GM18867 (cell line): ENCODE results near the gene MCCC2.
A peak's percentile ranks its signal among the peaks of the same experiment; 100 is the strongest.
"Not testable (repeated sequence)": the region's sequence is repeated elsewhere in the genome, so short reads cannot be mapped to it uniquely, and the experiment has no call there.

Experiments
- ATAC-seq: cut with Tn5 transposase; IDR thresholded peaks from one replicate; pipeline ENCODE4 v1.9.1; 2021; ENCODE audit warnings: mild to moderate bottlenecking, moderate library complexity; ENCODE audit not compliant: unreplicated experiment

Gene MCCC2

GRCh38 chr5:71596169-71596568, 9.0 kb downstream of the MCCC2 start:
- ATAC-seq = no peak

- ATAC-seq = no peak
These were observed 9.9 kb downstream of the MCCC2 start for GRCh38 chr5:71597001-71597400.

GRCh38 chr5:71600783-71601182, 13.6 kb downstream of the MCCC2 start:
- no peak for ATAC-seq

- peak; percentile 94 for ATAC-seq
These were observed 14.3 kb downstream of the MCCC2 start for GRCh38 chr5:71601222-71602026.

GRCh38 chr5:71609916-71610315, 22.8 kb downstream of the MCCC2 start:
- ATAC-seq = not testable (repeated sequence)

- ATAC-seq = no peak
These were observed 28.7 kb downstream of the MCCC2 start for GRCh38 chr5:71615809-71616208.

GRCh38 chr5:71620630-71621029, 33.5 kb downstream of the MCCC2 start:
- no peak for ATAC-seq

- no peak for ATAC-seq
These were observed 34.1 kb downstream of the MCCC2 start for GRCh38 chr5:71621268-71621667.

GRCh38 chr5:71621741-71622140, 34.6 kb downstream of the MCCC2 start:
- no peak for ATAC-seq

GRCh38 chr5:71623221-71623794, 36.2 kb downstream of the MCCC2 start:
- no peak for ATAC-seq

GRCh38 chr5:71629950-71630349, 42.8 kb downstream of the MCCC2 start:
- no peak for ATAC-seq

- no peak for ATAC-seq
These were observed 43.9 kb downstream of the MCCC2 start for GRCh38 chr5:71631070-71631469.

- ATAC-seq = no peak
These were observed 45.0 kb downstream of the MCCC2 start for GRCh38 chr5:71632168-71632567.

- no peak for ATAC-seq
These were observed 46.4 kb downstream of the MCCC2 start for GRCh38 chr5:71633255-71634155.

GRCh38 chr5:71637133-71637532, 50.0 kb downstream of the MCCC2 start:
- no peak for ATAC-seq

GRCh38 chr5:71640408-71640807, 53.3 kb downstream of the MCCC2 start:
- ATAC-seq = no peak

GRCh38 chr5:71645030-71645429, 57.9 kb downstream of the MCCC2 start:
- no peak for ATAC-seq

GRCh38 chr5:71650940-71651339, 63.8 kb downstream of the MCCC2 start:
- not testable (repeated sequence) for ATAC-seq

GRCh38 chr5:71651579-71651978, 64.4 kb downstream of the MCCC2 start:
- no peak for ATAC-seq

- no peak for ATAC-seq
These were observed 65.2 kb downstream of the MCCC2 start for GRCh38 chr5:71652349-71652748.

GRCh38 chr5:71652803-71653543, 65.8 kb downstream of the MCCC2 start:
- ATAC-seq = no peak
